AG08395 (cell line): ENCODE data around the gene TMEM187.
A peak's percentile ranks its signal among the peaks of the same experiment; 100 is the strongest.

ENCODE experiments used
- DNase-seq: peaks from one replicate; pipeline ENCODE4 v3.0.0; 2012; ENCODE audit warnings: mixed read lengths, low spot score

The TMEM187 gene

DNA sequence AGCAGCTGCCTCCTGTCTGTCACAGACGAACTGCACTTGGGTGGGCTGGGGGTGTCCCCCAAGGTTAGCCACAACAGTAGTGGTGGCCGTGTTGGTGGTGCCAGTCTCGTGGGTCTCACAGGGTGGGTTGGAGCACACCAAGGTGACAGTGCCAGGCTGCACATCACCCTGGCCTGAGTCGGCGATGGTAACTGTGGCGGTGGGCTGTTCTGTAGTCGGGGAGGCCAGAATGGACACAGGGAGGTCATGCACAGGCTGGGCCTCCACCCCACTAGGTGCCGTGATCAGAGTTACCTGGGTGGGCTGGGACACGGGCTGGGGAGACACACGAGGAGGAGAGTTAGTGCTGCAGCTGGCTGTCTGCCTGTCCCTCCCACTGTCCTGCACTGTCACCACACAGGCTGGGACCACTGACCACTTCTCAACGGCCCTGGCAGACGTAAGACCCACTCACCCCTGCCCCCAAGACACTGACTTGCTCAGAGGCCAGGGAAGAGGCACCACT lies 17.3 kb upstream of the TMEM187 start:
- no peak for DNase-seq

DNA sequence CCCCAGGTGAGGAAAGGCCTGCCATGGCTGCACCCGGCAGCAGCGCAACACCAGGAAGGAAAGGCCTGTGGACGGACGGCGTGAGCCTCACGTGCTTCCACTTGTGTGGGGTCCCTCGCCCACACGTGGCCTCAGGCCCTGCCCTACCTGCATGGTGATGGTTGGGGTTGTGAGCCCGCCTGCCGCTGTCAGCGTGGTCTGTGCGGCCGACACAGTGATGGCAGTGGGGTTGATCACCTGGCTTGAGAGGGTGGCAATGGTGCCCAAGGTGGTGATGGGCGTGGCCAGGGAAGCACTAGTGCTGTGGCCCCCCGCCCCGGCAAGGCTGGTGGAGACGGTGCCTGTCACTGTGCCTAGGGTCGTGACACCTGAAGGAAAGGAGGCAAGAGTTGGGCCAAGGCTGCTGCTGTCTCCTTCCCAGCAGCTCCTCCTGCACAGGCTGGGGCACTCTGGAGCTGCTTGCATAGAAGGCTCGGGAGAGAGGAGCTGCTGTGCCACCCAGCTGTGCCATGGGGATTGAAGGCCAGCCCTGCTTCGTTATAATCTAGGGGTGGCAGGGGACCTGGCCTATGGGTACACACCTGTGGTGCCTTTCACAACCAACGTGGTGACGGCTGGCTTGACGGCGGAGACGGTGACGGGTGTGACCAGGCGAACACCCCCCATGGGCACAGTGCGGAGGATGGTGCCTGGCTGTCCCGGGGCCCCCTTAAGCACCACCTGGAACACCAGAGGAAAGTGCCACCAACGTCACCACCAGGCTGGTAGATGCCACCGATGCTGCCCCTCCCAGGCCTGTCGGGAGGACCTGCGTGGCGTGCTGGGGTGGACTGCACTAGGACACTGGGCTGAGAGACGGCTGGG lies 16.3 kb upstream of the TMEM187 start:
- no peak for DNase-seq

DNA sequence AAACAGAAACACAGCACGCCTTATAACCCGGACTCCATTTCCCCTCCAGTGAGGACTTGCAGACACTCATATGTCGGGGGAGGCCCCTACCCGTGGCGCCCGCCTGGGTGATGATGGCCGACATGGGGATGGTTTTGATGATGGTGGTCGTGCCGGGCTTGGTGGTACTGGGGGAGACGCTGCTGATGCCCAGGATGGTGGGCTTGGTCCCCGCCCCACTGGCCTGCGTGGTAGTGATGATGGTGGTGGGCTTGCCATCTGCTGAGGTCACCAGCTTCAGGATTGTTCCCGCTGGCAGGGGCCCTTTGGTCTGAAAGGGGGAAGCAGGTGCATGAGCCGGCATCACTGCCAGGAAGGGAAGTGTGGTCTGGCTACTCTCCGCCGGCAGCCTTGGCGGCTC lies 15.3 kb upstream of the TMEM187 start:
- DNase-seq = no peak

DNA sequence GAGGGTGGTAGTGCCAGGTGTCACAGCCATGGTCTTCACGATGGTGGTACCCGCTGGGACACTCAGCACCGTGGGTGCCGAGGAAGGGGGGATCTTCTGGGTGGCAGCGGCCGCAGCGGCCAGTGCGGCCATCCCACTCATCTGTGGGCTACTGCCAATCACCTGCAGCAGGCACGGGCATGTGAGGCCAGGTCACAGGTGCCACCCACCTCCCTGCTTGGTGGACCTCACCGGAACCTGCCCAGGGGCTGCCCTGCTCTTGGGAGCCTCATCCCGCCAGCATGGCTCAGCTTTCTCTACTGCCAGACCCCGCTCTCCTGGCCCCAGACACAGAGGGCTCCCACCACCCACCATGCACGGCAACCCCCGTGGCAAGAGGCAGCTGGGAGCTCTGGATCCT lies 13.9 kb upstream of the TMEM187 start:
- DNase-seq = no peak

DNA sequence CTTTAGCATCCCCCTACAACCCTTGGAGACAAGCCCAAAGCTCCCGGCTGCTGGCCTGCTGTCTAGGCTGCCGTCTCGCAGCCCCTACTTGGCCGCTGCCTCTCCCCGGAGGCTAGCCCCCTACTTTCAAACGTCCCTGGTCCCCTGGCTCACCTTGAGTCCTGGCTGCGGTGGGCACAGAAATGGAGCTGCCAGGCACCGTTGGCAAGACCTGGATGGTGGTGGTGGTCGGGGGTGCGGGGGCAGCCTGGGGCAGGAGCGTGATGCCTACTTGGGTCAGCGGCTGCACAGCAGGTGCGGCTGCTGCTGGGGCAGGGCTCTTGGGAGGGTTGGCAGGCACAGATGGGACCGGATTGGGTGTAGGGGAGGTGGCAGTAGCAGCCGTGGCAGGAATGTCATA lies 12.9 kb upstream of the TMEM187 start:
- DNase-seq = no peak

DNA sequence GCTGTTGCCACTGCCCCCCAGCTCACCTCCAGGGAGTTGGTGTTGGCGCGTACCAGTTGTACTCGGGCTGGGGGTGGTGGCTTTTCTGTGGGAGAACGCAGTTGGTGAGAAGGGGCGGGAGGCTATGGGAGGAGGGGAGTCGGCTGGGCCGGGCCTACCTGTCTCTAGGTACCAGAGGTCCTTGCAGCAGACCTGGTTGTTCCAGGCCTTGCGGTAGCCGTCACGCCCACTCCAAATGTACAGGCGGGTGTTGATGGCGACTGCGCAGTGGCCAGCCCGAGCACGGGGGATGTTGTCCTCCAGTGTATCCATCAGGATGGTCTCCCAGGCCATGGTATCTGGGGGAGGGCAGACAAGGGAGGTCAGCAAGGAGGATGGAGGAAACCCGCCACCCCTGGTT lies 12.5 kb upstream of the TMEM187 start:
- no peak for DNase-seq

DNA sequence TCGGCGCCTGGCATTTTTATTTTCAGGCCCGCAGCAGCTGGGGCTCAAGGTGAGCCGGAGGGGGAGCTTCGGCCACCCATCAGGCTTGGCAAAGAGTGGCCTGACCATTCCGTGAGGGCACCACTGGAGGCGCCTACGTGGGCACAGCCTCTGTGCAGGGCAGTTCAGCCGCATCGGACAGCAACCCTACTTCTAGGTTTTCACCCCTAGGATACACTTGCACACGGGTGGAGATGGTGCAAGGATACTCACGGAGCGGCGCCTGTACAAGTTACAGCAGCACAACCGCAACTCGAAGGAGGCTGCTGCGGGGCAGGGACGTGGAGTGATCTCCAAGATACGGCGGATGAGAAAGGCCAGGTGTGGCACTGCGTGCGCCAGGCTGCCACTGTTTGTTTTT lies 11.8 kb upstream of the TMEM187 start:
- DNase-seq = no peak

DNA sequence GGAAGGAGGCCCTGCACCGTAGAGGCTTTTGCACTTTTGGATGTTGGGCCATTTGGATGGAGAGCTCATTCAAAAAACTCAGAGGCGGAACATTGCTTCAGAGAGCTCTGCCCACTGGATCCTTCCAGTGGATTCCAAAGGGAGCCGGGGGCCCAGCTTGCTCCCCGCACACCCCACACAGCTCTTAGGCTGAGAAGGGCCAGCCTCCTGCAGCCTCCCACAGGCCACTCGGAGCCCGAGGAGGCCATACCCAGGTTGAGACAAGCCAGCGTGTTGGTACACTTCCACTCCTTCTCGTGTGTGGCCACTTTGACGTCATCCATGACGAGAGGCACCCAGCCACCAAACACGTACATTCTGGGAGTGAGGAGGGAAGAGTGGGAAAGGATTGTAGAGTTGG lies 11.3 kb upstream of the TMEM187 start:
- no peak for DNase-seq

DNA sequence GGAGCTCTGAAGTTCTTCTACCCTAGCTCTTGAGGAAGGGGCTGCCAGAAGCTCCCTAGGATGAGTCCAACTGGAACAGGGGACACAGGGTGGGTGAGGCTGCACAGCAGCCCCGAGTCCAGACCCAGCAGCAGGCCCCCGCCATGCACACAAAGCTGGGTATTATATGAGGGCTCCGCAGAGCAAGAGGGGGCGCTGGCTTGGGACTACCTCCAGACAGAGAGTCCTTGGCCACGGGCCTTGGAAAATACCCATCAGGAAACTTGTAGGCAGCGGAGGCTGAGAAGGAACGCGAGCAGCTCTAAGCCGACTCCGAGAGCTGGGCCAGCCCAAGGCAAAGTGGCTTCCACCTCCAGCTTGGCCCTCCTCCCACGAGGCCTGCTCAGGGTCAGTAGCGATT lies 9.0 kb upstream of the TMEM187 start:
- no peak for DNase-seq

DNA sequence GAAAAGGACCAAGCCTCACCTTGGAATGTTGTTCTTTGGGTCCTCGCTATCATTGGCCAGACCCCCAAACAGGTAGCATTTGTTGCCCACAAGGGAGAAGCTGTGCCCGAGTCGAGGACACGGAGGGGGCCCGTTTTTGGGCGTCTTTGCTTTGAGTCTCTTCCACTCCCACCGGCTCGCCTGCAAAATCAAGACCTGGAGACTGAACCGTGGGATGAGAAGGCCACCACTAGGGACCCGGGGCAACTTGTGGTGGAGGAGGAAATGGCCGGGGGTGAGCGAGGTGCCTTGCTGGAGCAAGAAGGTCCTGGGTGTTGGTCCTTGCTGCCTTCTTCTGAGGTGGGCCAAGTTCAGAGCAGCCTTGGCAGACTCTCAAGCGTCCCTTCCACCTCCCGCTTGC lies 8.4 kb upstream of the TMEM187 start:
- no peak for DNase-seq

DNA sequence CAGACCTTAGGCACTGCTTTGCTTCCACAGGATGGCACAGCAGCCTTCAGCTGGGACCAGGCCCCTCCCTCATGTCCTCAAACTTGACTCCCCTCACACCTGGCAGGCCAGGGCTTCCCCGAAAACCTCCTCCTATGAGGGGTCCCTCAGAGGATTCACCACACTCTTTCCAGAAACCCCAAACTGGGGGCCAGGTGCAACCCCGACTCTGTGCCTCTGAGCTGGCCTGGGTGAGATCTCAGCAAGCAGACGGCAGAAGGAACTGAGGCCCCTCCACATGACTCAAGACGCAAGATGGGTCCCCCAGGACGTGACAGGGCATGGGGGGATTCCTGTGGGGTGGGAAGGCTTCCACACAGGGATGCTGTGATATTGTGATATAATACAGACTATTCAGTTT lies 7.1 kb upstream of the TMEM187 start:
- no peak for DNase-seq

DNA sequence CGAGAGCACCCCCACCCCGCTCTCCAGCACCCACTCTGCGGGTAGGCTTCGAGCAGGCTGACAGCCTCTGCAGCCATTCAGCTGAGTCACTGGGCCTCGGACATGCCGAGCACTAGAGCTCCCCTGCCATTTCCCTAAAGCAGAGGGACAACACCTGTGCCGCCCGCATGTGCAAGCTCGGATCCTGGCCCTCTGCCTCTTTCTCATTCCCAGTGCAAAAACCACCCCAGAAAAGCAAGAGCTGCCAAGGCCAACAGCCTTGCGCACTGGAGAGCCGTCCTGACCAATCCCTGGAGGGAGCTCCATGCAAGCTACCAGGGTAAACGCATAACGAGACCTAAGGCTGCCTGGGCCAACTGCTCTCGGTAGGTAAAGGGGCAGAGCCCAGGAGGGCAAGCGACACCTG lies 6.3 kb upstream of the TMEM187 start:
- DNase-seq = no peak

DNA sequence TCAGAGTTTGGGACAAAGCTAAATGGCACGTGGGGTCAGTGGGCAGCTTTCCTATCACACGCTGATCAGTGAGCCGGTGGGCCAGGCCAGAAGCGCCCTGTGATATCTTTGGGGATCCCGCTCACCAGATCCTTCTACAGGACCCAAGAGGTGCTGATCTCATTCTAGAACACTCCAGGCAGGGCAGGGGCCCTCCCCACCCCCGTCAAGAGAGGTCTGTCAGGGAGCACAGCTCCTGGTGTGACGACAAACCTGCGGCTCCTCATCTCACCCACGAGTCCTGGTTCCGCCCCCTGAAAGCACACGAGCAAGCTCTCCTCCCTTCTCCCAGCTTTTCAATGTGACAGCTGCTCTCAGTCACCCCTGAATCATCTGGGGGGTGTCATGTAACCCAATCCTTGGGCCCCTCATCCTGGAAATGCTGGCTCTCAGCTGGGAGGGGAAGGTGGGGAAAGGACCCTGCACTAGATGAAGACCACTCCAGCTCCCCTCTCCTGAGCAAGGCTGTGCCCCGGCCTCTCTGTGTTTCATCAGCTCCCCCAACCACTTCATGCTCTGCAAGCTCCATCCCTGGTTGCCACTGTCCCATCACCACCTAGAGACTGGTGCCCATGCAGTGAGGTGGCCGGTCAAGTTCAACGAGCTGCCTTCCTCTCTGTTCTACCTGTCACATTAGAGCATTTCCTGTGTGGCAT lies 5.6 kb upstream of the TMEM187 start:
- DNase-seq = no peak

DNA sequence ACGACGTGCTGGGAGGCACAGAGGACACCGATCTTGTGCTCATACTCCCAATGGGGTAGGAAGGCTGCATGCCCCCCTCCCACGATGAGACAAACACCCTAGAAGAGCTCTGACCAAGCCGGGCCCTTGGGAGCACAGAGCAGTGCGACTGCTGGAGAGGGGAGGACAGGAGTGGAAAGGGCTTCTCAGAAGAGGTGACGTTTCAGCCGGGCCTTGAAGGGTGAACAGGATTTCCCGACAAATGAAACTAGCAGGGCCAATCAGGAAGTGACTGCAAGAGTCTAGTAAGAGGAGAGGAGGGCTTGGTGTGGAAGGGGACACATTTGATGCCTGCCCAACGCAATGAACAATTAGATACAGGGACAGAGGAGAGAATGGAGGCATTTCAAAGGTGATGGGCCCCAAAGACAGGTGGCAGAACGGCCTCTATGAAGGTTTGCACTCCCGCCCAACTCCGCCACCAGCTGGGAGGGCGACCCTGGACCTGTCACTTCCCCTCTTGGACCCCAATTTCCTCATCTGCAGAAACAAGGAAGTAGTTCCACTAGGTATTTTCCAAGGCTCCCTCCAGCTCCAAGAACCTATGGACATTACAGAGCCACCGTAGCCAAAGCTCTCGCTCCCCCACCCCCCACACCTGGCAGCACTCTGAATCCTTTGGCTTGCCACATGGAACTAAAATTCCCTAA lies 4.9 kb upstream of the TMEM187 start:
- DNase-seq = no peak

DNA sequence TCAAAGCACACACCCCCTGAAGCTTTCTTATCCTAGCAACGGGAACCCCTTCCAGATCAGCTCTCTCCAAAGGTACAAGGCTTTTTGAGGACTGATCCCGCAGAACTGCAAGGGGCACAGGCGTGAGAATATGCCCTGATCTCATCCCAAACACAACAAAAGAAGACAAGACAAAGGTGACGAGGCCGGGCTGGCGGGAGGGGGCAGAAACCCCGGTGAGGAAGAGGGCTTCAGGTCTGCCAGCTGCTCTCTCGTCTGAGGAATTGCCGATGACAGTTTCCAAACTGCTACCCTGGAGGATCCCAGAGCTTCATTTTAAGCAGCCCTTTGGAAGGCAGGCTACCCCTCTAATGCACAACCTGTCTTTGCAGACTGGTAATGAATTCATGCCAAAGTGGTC lies 4.3 kb upstream of the TMEM187 start:
- DNase-seq = no peak

DNA sequence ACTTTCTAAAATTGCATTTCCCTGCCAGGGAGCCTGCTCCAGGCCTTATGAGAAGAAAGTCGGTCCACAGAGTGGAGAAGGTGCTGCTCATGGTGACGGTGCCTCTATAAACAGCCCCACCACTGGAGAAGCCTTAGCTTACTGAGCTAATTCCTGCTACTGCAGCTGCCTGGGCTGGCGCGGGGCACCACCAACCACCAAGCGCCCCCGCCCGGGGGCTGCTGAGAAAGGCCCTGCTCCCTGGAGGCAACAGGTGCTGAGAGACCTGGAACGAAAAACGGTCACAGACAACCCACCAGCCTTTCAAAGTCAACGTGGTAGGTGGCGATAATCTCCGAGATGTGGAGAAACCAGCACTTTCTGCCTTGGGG lies 3.8 kb upstream of the TMEM187 start:
- no peak for DNase-seq

DNA sequence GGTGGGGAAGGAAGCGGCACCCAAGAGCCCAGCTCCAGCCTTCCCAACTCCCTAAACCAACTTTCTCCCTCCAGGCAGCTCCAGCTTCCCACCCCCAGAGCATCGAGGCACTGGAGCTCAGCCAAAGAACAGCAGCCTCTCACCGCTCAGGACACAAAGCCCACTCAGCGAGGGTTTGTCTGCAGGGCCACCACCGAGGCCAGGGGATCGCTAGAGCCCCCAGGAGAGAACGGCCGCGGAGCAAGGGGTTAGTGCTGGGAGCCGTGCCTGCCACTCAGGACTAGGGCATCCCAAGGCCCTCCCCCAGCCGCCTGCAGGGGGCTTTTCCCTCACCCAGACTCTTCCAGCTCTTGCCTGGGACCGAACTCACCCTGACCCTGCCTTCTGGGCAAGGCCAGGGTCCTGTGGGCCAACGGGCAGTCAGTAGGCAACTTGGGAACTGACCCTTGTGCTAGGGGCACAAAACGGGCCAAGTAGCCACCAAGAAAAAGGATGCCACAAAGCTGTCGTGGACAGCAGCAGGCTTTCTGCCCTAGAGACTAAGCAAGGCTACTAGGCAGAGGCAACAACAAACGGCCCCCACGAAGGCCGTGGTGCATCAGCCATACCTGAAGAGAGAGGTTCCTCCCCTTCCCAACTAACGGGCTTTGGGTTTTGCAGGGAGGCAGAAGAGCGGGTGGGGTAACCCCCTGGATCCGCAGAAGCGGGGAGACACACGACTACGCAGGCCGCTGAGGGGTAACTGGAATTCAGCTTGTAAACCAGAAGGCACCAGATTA lies 3.2 kb upstream of the TMEM187 start:
- DNase-seq = no peak

DNA sequence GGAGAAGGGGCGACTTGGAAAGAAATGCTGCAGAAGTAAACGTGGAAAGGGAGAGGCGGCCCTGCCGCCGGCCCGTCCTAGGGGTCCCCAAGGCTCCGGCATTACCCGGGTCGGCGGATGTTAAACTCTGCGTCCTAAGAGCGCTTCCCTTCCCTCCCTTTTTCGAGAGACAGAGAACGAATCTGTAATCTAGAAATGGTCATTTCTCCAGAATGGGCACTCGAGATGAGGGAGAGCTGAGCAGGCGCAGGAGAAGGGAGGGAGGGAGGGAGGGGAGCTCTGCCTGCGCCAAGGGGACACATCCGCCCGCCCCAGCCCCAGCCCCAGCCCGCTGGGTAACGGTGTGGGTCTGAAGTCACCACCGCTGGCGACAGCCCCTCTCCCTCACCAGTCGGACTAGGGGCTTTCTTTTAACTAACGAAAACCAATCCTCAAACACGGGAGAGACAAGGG lies 2.6 kb upstream of the TMEM187 start:
- peak; percentile 21 for DNase-seq

DNA sequence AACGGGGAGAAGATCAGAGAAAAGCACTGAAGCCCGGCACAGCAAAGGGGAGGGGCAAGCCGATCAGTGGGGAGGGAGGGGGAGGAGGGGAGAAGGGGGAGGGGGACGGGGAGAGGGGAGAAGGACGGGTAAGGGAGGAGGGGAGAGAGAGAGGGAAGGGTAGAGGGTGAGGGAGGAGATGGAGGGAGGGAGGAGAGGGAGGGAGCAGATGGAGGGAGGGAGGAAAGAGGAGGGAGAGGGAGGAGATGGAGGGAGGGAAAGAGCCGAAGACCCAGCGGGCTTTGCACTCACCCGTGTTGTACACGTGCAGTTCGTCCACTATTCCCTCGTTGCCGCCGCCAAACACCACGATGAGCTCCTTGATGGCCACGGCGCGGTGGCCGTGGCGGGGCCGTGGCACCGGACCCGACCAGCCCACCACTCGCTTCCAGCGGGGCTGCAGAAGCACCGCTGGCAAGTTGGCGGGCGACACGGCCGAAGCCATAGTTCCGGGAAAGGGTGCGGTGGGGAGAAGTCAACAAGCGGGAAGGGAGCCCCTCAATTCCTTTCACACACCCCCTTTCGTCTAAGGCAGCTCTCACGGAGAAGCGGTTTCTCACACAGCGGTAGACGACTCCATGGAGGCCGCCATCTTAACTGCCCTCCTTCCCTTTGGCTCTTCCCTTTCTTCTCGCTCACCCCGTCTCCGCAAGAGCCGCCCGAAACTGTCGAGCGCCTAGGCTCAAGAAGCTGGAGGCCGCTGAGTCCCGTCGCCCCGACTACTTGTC lies 2.0 kb upstream of the TMEM187 start:
- DNase-seq = peak; percentile 15

DNA sequence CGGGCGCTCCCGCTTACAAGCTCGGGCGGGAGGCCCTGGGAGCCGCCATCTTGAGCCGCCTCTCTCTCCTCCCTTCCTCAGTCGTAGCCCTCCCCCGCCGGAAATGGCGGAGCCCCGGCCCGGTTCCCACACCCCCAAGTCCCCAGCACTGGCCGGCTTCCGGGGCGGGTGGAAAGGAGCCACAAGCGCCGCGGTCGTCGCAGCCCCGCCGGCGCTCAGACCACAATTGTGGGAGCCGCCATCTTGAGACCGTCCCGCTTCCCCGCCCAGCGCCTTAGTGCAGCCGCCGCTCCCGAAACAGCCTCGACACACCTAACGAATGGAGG lies 1.5 kb upstream of the TMEM187 start:
- peak; percentile 85 for DNase-seq
